Erythroblast (primary cell): Measurements from ENCODE around the gene TYMP.

Experiments
- GATA1 ChIP-seq: IDR thresholded peaks from 2 replicates; pipeline ENCODE4 v1.6.1; 2011; ENCODE audit warnings: low read depth, mild to moderate bottlenecking, control low read depth, low read length, moderate library complexity
- POLR2A ChIP-seq: IDR thresholded peaks from 2 replicates; pipeline ENCODE4 v1.6.1; 2011; ENCODE audit warnings: mild to moderate bottlenecking, low read length

DNA sequence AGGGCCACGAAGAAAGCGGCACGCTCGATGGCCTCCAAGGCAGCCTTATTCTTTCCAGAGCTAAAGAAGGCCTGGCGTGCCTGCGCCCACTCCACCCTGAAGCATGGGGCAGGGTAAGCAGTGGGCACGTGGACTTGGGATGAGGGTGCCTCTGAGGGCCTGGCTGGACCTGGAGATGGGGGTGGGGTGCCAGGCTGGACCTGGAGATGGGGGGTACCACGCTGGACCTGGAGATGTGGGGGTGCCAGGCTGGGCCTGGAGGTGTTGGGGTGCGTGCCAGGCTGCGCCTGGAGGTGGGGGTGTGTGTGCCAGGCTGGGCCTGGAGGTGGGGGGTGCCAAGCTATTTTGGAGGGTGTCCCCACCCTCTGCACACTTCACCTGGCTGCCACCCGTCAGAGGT, 43.2 kb upstream of the TYMP start:
- TF ChIP-seq POLR2A: no peak
- no peak for TF ChIP-seq GATA1
